Ammon's horn (tissue), 1 donor: ENCODE data around the gene PARP6.
"Not testable (repeated sequence)": the region's sequence is repeated elsewhere in the genome, so short reads cannot be mapped to it uniquely, and the experiment has no call there.

Experiments
- DNase-seq: peaks from one replicate; pipeline ENCODE4 v3.0.0-alpha.2; 2016; ENCODE audit warnings: low spot score

PARP6 gene

GRCh38 chr15:72278737-72279136 lies 6.4 kb upstream of the PARP6 start:
- DNase-seq = no peak

- no peak for DNase-seq
Observed at GRCh38 chr15:72276326-72276700, 4.0 kb upstream of the PARP6 start.

- not testable (repeated sequence) for DNase-seq
Observed at GRCh38 chr15:72275635-72276325, 3.4 kb upstream of the PARP6 start.

GRCh38 chr15:72272997-72273352 lies 621 bp upstream of the PARP6 start:
- DNase-seq = no peak

- DNase-seq = no peak
Observed at GRCh38 chr15:72271895-72272212, 500 bp downstream of the PARP6 start.

GRCh38 chr15:72271221-72271620 lies 1.1 kb downstream of the PARP6 start:
- DNase-seq = no peak

GRCh38 chr15:72269739-72270138 lies 2.6 kb downstream of the PARP6 start:
- no peak for DNase-seq

GRCh38 chr15:72265031-72265430 lies 7.3 kb downstream of the PARP6 start:
- DNase-seq = no peak

- no peak for DNase-seq
Observed at GRCh38 chr15:72252663-72253299, 19.6 kb downstream of the PARP6 start.

- DNase-seq = no peak
Observed at GRCh38 chr15:72249142-72249810, 23.1 kb downstream of the PARP6 start.

GRCh38 chr15:72248514-72248913 lies 23.8 kb downstream of the PARP6 start:
- no peak for DNase-seq

GRCh38 chr15:72242775-72243370 lies 29.5 kb downstream of the PARP6 start:
- no peak for DNase-seq

- no peak for DNase-seq
Observed at GRCh38 chr15:72239652-72240051, 32.7 kb downstream of the PARP6 start.

- DNase-seq = no peak
Observed at GRCh38 chr15:72238586-72238985, 33.8 kb downstream of the PARP6 start.

- no peak for DNase-seq
Observed at GRCh38 chr15:72237853-72238224, 34.5 kb downstream of the PARP6 start.

- DNase-seq = peak; percentile 28
Observed at GRCh38 chr15:72237029-72237852, 35.1 kb downstream of the PARP6 start.

GRCh38 chr15:72236381-72237003 lies 35.9 kb downstream of the PARP6 start:
- DNase-seq = no peak

GRCh38 chr15:72235298-72235697 lies 37.1 kb downstream of the PARP6 start:
- DNase-seq = no peak

- no peak for DNase-seq
Observed at GRCh38 chr15:72233769-72234168, 38.6 kb downstream of the PARP6 start.

- DNase-seq = peak; percentile 37
Observed at GRCh38 chr15:72231833-72232478, 40.4 kb downstream of the PARP6 start.

GRCh38 chr15:72231066-72231832 lies 41.1 kb downstream of the PARP6 start, which contains the start of gene PKM:
Gene PKM, minus strand, starts transcription at chr15:72231190. Its CDS starts 12,093 bp downstream, at chr15:72219097.
- DNase-seq = peak; percentile 90
